Kidney epithelial cell (primary cell): ENCODE measurements around the gene SNX21. TPM values are rescaled to one million over a fixed set of nuclear protein-coding genes. Genes with fewer than 3 reads are reported as not detected.

Experiments used
- DNase-seq: peaks from one replicate; pipeline ENCODE4 v3.0.0-alpha.2; 2010; ENCODE audit warnings: low read depth
- H3K27me3 ChIP-seq: 2 replicates; pipeline ENCODE4 v1.6.0; 2011; ENCODE audit warnings: low read length; ENCODE audit not compliant: control insufficient read depth, insufficient read depth
- H3K36me3 ChIP-seq: 2 replicates; pipeline ENCODE4 v1.5.1; 2011; ENCODE audit warnings: low read length; ENCODE audit not compliant: control insufficient read depth, insufficient read depth
- H3K4me3 ChIP-seq: 2 replicates; pipeline ENCODE4 v1.5.1; 2011; ENCODE audit warnings: low read depth, mild to moderate bottlenecking, control low read depth, low read length
- total RNA-seq: library from RNA; depleted of rRNA; stranded (reverse); fragments of >200 nt; gene quantifications from 2 replicates; pipeline ENCODE4 v1.2.3, GENCODE V29; 2015
- TF ChIP-seq, protein P1 (sequence below): IDR thresholded peaks from 2 replicates; pipeline ENCODE4 v1.5.1; 2011; ENCODE audit warnings: mild to moderate bottlenecking, moderate library complexity, low read length, control low read depth, inconsistent platforms; ENCODE audit not compliant: insufficient read depth, poor library complexity, severe bottlenecking

Gene SNX21
- total RNA-seq, 1 donor from 2014 or later: 24.7 TPM

DNA sequence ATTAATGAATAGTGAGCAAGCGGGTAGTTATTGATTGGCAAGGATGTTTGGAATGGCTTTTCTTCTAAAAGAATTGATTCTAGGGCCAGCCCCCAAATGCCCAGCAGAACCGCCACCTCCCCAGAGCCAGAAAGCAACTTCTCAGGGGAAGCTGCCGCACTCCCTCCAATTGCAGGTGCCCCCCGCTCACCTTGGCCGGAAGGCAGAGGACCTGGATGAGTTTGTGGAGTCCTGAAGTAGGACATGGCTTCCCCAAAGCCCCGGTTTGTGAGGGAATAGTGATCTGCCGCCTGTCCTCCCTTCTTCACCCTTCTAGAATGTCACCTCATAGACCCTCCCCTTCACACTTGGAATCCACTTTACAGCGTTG is 53.7 kb downstream of the SNX21 start, which contains the start of gene SPATA25:
TSS of gene SPATA25 (minus strand) at position 277 of the 370 bp plus-strand sequence. CDS start at position 245, 32 bp downstream.
- no peaks in the 10 kb centered on the region for H3K27me3 ChIP-seq
- H3K36me3 ChIP-seq: no peaks in the 10 kb centered on the region
- no peak for DNase-seq
- TF ChIP-seq, protein P1, sequence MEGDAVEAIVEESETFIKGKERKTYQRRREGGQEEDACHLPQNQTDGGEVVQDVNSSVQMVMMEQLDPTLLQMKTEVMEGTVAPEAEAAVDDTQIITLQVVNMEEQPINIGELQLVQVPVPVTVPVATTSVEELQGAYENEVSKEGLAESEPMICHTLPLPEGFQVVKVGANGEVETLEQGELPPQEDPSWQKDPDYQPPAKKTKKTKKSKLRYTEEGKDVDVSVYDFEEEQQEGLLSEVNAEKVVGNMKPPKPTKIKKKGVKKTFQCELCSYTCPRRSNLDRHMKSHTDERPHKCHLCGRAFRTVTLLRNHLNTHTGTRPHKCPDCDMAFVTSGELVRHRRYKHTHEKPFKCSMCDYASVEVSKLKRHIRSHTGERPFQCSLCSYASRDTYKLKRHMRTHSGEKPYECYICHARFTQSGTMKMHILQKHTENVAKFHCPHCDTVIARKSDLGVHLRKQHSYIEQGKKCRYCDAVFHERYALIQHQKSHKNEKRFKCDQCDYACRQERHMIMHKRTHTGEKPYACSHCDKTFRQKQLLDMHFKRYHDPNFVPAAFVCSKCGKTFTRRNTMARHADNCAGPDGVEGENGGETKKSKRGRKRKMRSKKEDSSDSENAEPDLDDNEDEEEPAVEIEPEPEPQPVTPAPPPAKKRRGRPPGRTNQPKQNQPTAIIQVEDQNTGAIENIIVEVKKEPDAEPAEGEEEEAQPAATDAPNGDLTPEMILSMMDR: no peak
- H3K4me3 ChIP-seq: no peak within 1 kb of the TSS

DNA sequence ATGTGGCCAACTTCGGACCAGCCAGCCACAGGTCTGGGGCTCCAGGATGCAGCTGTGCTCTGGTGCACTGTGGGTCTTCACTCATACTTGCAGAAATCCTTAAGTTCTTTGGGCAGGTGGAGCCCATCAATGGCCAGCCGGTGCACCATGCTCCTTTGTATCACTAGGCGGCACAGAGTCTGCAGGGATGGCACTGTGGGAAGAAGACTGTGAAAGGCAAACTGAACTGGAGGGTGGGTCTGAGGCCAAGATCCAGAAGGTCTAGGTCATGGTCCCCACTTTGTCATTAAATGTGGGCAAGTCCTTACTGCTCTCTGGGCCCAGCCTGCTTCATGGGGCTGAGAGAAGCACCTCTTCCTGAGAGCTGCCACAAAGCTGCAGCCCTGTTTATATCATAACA is 55.1 kb downstream of the SNX21 start:
- TF ChIP-seq, protein P1: no peak
- H3K27me3 ChIP-seq: no peaks in the 10 kb centered on the region
- DNase-seq: no peak
- H3K36me3 ChIP-seq: peaks cover 1% of the 10 kb centered on the region
- H3K4me3 ChIP-seq: no peak overlapping the region

DNA sequence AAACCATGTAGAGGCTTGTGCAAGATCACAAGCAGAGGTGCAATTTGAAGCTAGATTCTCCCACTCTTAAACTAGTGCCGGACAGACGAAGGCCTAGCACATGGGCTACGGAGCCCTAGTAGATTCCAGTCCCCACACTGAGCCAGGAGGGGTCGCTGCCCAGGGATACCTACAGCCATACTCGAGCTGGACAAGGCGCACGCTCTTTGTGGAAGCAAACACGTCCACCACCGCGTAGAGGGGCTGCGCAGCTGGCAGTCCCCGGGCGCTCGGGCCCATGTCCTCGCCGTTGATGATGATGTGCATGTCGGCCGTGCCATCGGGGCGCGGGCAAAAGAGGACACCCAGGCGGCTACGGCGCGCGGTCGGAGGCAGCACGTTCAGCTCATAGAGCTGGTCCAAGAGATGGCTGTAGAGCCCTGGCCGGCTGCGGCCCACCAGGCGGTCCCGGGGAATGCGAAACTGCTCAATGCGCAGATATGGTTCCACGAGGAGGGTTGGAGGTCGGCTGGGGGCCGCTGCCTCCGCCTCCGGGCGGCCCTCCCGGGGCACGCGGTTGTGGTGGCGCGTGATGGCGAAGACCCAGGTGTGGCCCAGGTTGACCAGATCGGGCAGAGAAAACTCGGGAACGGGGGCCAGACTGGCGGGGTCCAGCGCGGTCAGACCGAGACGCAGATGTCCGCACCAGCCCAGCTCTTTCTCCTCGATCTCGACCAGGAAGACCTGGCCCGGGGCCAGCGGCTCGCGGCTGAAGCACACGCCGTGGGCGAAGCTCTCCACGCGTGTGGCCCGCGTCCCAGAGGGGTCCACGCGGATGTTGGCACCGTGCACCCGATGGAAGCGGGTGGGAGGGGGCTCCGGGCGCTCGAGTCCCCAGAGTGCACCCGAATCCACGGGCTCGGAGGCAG is 56.7 kb downstream of the SNX21 start:
- Histone ChIP-seq H3K27me3 (no peaks in the 10 kb centered on the region), H3K4me3 (peak overlapping the region; percentile 73), H3K36me3 (peaks cover 1% of the 10 kb centered on the region)
- TF ChIP-seq, protein P1: peak; percentile 81
- no peak for DNase-seq

DNA sequence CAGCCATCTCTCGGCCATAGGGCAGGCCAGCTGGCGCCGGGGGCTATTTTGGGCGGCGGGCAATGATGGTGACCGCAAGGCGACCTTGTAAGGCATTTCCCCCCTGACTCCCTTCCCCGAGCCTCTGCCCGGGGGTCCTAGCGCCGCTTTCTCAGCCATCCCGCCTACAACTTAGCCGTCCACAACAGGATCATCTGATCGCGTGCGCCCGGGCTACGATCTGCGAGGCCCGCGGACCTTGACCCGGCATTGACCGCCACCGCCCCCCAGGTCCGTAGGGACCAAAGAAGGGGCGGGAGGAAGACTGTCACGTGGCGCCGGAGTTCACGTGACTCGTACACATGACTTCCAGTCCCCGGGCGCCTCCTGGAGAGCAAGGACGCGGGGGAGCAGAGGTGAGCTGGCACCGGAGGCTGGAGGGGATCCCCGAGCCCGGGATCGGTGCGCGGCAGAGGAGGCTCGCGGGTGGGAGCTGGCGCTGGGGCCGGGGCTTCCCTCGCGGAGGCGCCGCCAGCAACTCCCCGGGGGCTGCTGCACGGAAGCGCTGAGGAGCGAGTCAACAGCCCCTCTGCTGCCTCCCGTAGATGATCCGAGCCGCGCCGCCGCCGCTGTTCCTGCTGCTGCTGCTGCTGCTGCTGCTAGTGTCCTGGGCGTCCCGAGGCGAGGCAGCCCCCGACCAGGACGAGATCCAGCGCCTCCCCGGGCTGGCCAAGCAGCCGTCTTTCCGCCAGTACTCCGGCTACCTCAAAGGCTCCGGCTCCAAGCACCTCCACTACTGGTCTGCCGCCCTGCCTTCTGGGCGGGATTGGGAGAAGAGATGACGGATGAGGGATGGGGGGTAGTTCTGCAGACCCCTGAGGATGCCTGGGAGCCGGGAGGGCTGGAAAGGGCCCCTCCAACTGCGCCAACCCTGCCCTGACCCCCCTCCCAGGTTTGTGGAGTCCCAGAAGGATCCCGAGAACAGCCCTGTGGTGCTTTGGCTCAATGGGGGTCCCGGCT is 57.7 kb downstream of the SNX21 start, which contains the start of the genes CTSA and NEURL2:
TSS of gene CTSA (plus strand) at position 351 of the 999 bp plus-strand sequence. CDS start at position 585, 234 bp downstream.
TSS of gene NEURL2 (minus strand) at position 224 of the 999 bp plus-strand sequence. CDS start at position 7, 217 bp downstream.
- DNase-seq: no peak

More for the DNA sequence above, 57.7 kb downstream of the SNX21 start, which contains the start of the genes CTSA and NEURL2:
- TF ChIP-seq, protein P1: no peak
- no peaks in the 10 kb centered on the region for H3K27me3 ChIP-seq
- H3K36me3 ChIP-seq: peaks cover 1% of the 10 kb centered on the region
- peak within 1 kb of the TSS; percentile 73 for H3K4me3 ChIP-seq
